Measurements from ENCODE around the gene SMNDC1.

DNA sequence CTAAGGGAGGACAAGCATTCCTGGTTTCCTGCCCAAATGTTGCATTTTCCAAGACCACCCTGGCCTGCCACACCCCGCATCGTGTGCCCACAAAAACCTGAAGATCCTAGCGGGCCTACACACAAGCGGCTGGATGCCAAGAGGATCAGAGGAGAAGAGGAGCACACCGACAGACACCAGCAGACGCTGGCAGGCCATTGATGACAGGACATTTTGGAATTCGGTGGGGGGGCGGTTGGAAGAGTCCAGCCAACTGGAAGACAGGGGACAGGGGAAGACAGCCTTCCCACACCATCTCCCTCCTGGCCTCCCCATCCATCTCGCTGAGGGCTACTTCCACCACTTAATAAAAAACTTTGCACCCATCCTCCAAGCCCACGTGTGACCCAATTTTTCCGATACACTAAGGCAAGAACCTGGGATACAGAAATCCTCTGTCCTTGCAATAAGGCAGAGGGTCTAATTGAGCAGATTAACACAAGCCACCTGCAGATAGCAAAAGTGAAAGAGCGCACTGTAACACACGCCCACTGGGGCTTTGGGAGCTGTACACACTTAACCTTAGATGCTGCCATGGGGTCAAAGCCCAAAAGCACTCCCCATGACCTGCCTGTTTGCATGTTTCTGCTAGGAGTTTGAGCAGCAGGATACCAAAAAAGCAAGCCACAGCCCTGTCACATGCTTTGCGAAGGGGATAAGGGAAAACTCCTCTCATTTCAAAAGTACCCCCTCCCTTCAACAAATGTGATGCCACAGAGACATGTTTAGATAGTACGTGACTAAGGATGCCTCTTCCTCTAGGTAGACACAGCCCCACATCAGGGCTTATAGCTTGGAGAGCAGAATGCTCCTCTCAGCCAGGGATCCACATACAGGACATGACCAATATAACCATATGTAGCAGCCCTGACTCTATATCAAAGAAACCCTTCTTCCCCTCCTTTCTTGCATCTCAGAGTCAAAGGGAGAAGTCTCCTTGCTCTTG lies 13.4 kb upstream of the SMNDC1 start:
- no peak for TF ChIP-seq CTCF (IDR thresholded peaks at IDR 0.05; ENCODE audit: borderline replicate concordance, extremely low read depth, low read length, poor library complexity, severe bottlenecking)
- no peak for TF ChIP-seq EZH2 (IDR thresholded peaks at IDR 0.05; ENCODE audit: borderline replicate concordance, low read depth, low read length, severe bottlenecking)
